Measurements from ENCODE around the gene ZDBF2. TPM values are rescaled to one million over a fixed set of nuclear protein-coding genes. Genes with fewer than 3 reads are reported as not detected.

The ZDBF2 gene
- polyA plus RNA-seq, 1 donor (not counting 4 experiments of a cell fraction or from before 2014, with no cell fraction given): 4.1 TPM

- H3K9ac ChIP-seq (ENCODE audit: control insufficient read depth, extremely low read depth, insufficient read depth, low read length): no peak overlapping the region
- dilution Hi-C loops (cut with MboI; ENCODE audit: extremely low pct_ligation_motif_present, low sequenced_read_pairs): no loop called here
- FAIRE-seq: no peak
Observed at GRCh38 chr2:206253125-206253776, 21.2 kb upstream of the ZDBF2 start.

GRCh38 chr2:206253777-206254166 lies 20.7 kb upstream of the ZDBF2 start:
- no peak overlapping the region for H3K9ac ChIP-seq (ENCODE audit: control insufficient read depth, extremely low read depth, insufficient read depth, low read length)
- DNase-seq (ENCODE audit: low read depth, low spot score): no peak
- H3K36me3 ChIP-seq (ENCODE audit: control insufficient read depth in 2 of 2, extremely low read depth in 1 of 2, insufficient read depth in 2 of 2, low read length in 2 of 2): no peaks in the 10 kb centered on the region
- dilution Hi-C loops (cut with MboI; ENCODE audit: extremely low pct_ligation_motif_present, low sequenced_read_pairs): no loop called here
- no peak overlapping the region for H2AFZ ChIP-seq (ENCODE audit: control insufficient read depth, low read length)
- no peak for TF ChIP-seq EZH2 (IDR thresholded peaks at IDR 0.05; ENCODE audit: low read length)
- H3K4me2 ChIP-seq (ENCODE audit: control insufficient read depth, extremely low read depth, insufficient read depth, low read depth, low read length): no peak overlapping the region
- H3K9me3 ChIP-seq (ENCODE audit: control insufficient read depth, low read depth, low read length): no peaks in the 10 kb centered on the region
- no peak for FAIRE-seq
- H3K27me3 ChIP-seq (ENCODE audit: control insufficient read depth, extremely low read depth, insufficient read depth, low read length): peaks cover 52% of the 10 kb centered on the region
- no peaks in the 10 kb centered on the region for H3K4me1 ChIP-seq (ENCODE audit: control insufficient read depth, extremely low read depth, insufficient read depth, low read length)
- H3K9me1 ChIP-seq (ENCODE audit: control insufficient read depth, extremely low read depth, insufficient read depth, low read length): no peaks in the 10 kb centered on the region
- no peak overlapping the region for H3K27ac ChIP-seq (ENCODE audit: control insufficient read depth, insufficient read depth, low read length)
- H4K20me1 ChIP-seq (ENCODE audit: control insufficient read depth, extremely low read depth, insufficient read depth, low read length): no peaks in the 10 kb centered on the region
- H3K79me2 ChIP-seq (ENCODE audit: control insufficient read depth, insufficient read depth, low read length): no peaks in the 10 kb centered on the region
- H3K4me3 ChIP-seq (ENCODE audit: control insufficient read depth in 2 of 3, extremely low read depth in 1 of 3, insufficient read depth in 2 of 3, low read depth in 1 of 3, low read length in 3 of 3): no peak overlapping the region

More at GRCh38 chr2:206253125-206253776, 21.2 kb upstream of the ZDBF2 start:
- TF ChIP-seq, protein P1, sequence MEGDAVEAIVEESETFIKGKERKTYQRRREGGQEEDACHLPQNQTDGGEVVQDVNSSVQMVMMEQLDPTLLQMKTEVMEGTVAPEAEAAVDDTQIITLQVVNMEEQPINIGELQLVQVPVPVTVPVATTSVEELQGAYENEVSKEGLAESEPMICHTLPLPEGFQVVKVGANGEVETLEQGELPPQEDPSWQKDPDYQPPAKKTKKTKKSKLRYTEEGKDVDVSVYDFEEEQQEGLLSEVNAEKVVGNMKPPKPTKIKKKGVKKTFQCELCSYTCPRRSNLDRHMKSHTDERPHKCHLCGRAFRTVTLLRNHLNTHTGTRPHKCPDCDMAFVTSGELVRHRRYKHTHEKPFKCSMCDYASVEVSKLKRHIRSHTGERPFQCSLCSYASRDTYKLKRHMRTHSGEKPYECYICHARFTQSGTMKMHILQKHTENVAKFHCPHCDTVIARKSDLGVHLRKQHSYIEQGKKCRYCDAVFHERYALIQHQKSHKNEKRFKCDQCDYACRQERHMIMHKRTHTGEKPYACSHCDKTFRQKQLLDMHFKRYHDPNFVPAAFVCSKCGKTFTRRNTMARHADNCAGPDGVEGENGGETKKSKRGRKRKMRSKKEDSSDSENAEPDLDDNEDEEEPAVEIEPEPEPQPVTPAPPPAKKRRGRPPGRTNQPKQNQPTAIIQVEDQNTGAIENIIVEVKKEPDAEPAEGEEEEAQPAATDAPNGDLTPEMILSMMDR (optimal IDR thresholded peaks at IDR 0.05 in 1 of 3, IDR thresholded peaks at IDR 0.05 in 1 of 3, conservative IDR thresholded peaks at IDR 0.05 in 1 of 3; ENCODE audit: extremely low read depth in 1 of 3, insufficient read depth in 2 of 3, low read length in 3 of 3): no peak
- TF ChIP-seq EZH2 (IDR thresholded peaks at IDR 0.05; ENCODE audit: low read length): peak; percentile 49
- no peaks in the 10 kb centered on the region for H4K20me1 ChIP-seq (ENCODE audit: control insufficient read depth, extremely low read depth, insufficient read depth, low read length)
- no peak for DNase-seq (ENCODE audit: low read depth, low spot score)
- H3K36me3 ChIP-seq (ENCODE audit: control insufficient read depth in 2 of 2, extremely low read depth in 1 of 2, insufficient read depth in 2 of 2, low read length in 2 of 2): no peaks in the 10 kb centered on the region
- no peaks in the 10 kb centered on the region for H3K9me3 ChIP-seq (ENCODE audit: control insufficient read depth, low read depth, low read length)
- no peaks in the 10 kb centered on the region for H3K79me2 ChIP-seq (ENCODE audit: control insufficient read depth, insufficient read depth, low read length)
- no peak overlapping the region for H3K4me2 ChIP-seq (ENCODE audit: control insufficient read depth, extremely low read depth, insufficient read depth, low read depth, low read length)
- no peak overlapping the region for H3K27ac ChIP-seq (ENCODE audit: control insufficient read depth, insufficient read depth, low read length)
- peaks cover 52% of the 10 kb centered on the region for H3K27me3 ChIP-seq (ENCODE audit: control insufficient read depth, extremely low read depth, insufficient read depth, low read length)
- no peak overlapping the region for H3K4me3 ChIP-seq (ENCODE audit: control insufficient read depth in 2 of 3, extremely low read depth in 1 of 3, insufficient read depth in 2 of 3, low read depth in 1 of 3, low read length in 3 of 3)
- no peak overlapping the region for H2AFZ ChIP-seq (ENCODE audit: control insufficient read depth, low read length)
- H3K9me1 ChIP-seq (ENCODE audit: control insufficient read depth, extremely low read depth, insufficient read depth, low read length): no peaks in the 10 kb centered on the region
- no peaks in the 10 kb centered on the region for H3K4me1 ChIP-seq (ENCODE audit: control insufficient read depth, extremely low read depth, insufficient read depth, low read length)

GRCh38 chr2:206255003-206255402 lies 19.5 kb upstream of the ZDBF2 start:
- no peaks in the 10 kb centered on the region for H3K36me3 ChIP-seq (ENCODE audit: control insufficient read depth in 2 of 2, extremely low read depth in 1 of 2, insufficient read depth in 2 of 2, low read length in 2 of 2)
- no peak overlapping the region for H3K4me3 ChIP-seq (ENCODE audit: control insufficient read depth in 2 of 3, extremely low read depth in 1 of 3, insufficient read depth in 2 of 3, low read depth in 1 of 3, low read length in 3 of 3)
- H3K79me2 ChIP-seq (ENCODE audit: control insufficient read depth, insufficient read depth, low read length): no peaks in the 10 kb centered on the region
- H4K20me1 ChIP-seq (ENCODE audit: control insufficient read depth, extremely low read depth, insufficient read depth, low read length): no peaks in the 10 kb centered on the region
- no peak overlapping the region for H3K9ac ChIP-seq (ENCODE audit: control insufficient read depth, extremely low read depth, insufficient read depth, low read length)
- H3K4me1 ChIP-seq (ENCODE audit: control insufficient read depth, extremely low read depth, insufficient read depth, low read length): no peaks in the 10 kb centered on the region
- DNase-seq (ENCODE audit: low read depth, low spot score) (no peak), FAIRE-seq (no peak)
- peaks cover 61% of the 10 kb centered on the region for H3K27me3 ChIP-seq (ENCODE audit: control insufficient read depth, extremely low read depth, insufficient read depth, low read length)
- H3K9me1 ChIP-seq (ENCODE audit: control insufficient read depth, extremely low read depth, insufficient read depth, low read length): no peaks in the 10 kb centered on the region
- H2AFZ ChIP-seq (ENCODE audit: control insufficient read depth, low read length): no peak overlapping the region
- H3K4me2 ChIP-seq (ENCODE audit: control insufficient read depth, extremely low read depth, insufficient read depth, low read depth, low read length): no peak overlapping the region
- dilution Hi-C loops (cut with MboI; ENCODE audit: extremely low pct_ligation_motif_present, low sequenced_read_pairs): no loop called here
- TF ChIP-seq, protein P1 (optimal IDR thresholded peaks at IDR 0.05 in 1 of 3, IDR thresholded peaks at IDR 0.05 in 1 of 3, conservative IDR thresholded peaks at IDR 0.05 in 1 of 3; ENCODE audit: extremely low read depth in 1 of 3, insufficient read depth in 2 of 3, low read length in 3 of 3): no peak
- TF ChIP-seq EZH2 (IDR thresholded peaks at IDR 0.05; ENCODE audit: low read length): no peak
- H3K27ac ChIP-seq (ENCODE audit: control insufficient read depth, insufficient read depth, low read length): no peak overlapping the region
- no peaks in the 10 kb centered on the region for H3K9me3 ChIP-seq (ENCODE audit: control insufficient read depth, low read depth, low read length)

Measured in keratinocyte (primary cell).